ENCODE results near the gene FGF18. TPM values are rescaled to one million over a fixed set of nuclear protein-coding genes. Genes with fewer than 3 reads are reported as not detected.

FGF18 gene
- total and polyA plus RNA-seq, 4 donors = 0.08 TPM; not detected in 3

- TF ChIP-seq HNF4A (conservative IDR thresholded peaks at IDR 0.05) = no peak
- no peak for TF ChIP-seq TAF1 (conservative IDR thresholded peaks at IDR 0.05)
- TF ChIP-seq REST (IDR thresholded peaks at IDR 0.05) = no peak
These were observed 62.9 kb downstream of the FGF18 start (continued) for GRCh38 chr5:171482434-171482730.

- WGBS = 80% methylated on average over 21 of the region's 21 CpGs
- Histone ChIP-seq H3K27ac (ENCODE audit: low read depth in 1 of 2, low read length in 2 of 2) (no peak overlapping the region), H3K9me3 (ENCODE audit: control insufficient read depth in 4 of 4, low read length in 3 of 4) (peaks cover 0 to 3% (median 0%) of the 10 kb centered on the region in 4 donors), H3K36me3 (ENCODE audit: control insufficient read depth in 4 of 4, insufficient read depth in 3 of 4, low read depth in 1 of 4, low read length in 3 of 4) (no peaks in the 10 kb centered on the region), H3K27me3 (ENCODE audit: control insufficient read depth in 4 of 4, insufficient read depth in 4 of 4, low read length in 3 of 4) (peaks cover 0 to 2% (median under 1%) of the 10 kb centered on the region in 4 donors), H3K9ac (ENCODE audit: low read depth in 1 of 2, low read length in 2 of 2) (no peak overlapping the region), H3K4me3 (ENCODE audit: low read depth in 1 of 3, low read length in 3 of 3) (no peak overlapping the region), H3K4me1 (ENCODE audit: control insufficient read depth in 4 of 4, insufficient read depth in 4 of 4, low read length in 3 of 4) (no peaks in the 10 kb centered on the region)
- no peak for DNase-seq (ENCODE audit: low spot score)
- TF ChIP-seq HNF4A (conservative IDR thresholded peaks at IDR 0.05) = no peak
- TF ChIP-seq FOXA2 (IDR thresholded peaks at IDR 0.05) = no peak
- TF ChIP-seq TAF1 (conservative IDR thresholded peaks at IDR 0.05) = no peak
- no peak for TF ChIP-seq CTCF (IDR thresholded peaks at IDR 0.05; ENCODE audit: low read depth, low read length, missing input control)
- TF ChIP-seq NR2F2 (IDR thresholded peaks at IDR 0.05) = no peak
- TF ChIP-seq MAX (IDR thresholded peaks at IDR 0.05) = no peak
- no peak for TF ChIP-seq ATF3 (IDR thresholded peaks at IDR 0.05)
- TF ChIP-seq YY1 (IDR thresholded peaks at IDR 0.05) = no peak
- no peak for TF ChIP-seq FOXA1 (IDR thresholded peaks at IDR 0.05)
- TF ChIP-seq GABPA (IDR thresholded peaks at IDR 0.05 in 1 of 2, conservative IDR thresholded peaks at IDR 0.05 in 1 of 2) = no peak
These were observed 64.2 kb downstream of the FGF18 start for GRCh38 chr5:171483551-171484135.

- peak; percentile 65 for DNase-seq (ENCODE audit: low spot score)
- TF ChIP-seq RAD21 (IDR thresholded peaks at IDR 0.05) (peak; percentile 63 to 69), FOXA1 (IDR thresholded peaks at IDR 0.05) (no peak), CTCF (IDR thresholded peaks at IDR 0.05; ENCODE audit: low read depth, low read length, missing input control) (peak; percentile 52)
- Histone ChIP-seq H3K36me3 (ENCODE audit: control insufficient read depth in 4 of 4, insufficient read depth in 3 of 4, low read depth in 1 of 4, low read length in 3 of 4) (no peaks in the 10 kb centered on the region), H3K9me3 (ENCODE audit: control insufficient read depth in 4 of 4, low read length in 3 of 4) (peaks cover 0 to 3% (median 0%) of the 10 kb centered on the region in 4 donors), H3K4me3 (ENCODE audit: low read depth in 1 of 3, low read length in 3 of 3) (no peak overlapping the region), H3K4me1 (ENCODE audit: control insufficient read depth in 4 of 4, insufficient read depth in 4 of 4, low read length in 3 of 4) (no peaks in the 10 kb centered on the region), H3K9ac (ENCODE audit: low read depth in 1 of 2, low read length in 2 of 2) (no peak overlapping the region), H3K27me3 (ENCODE audit: control insufficient read depth in 4 of 4, insufficient read depth in 4 of 4, low read length in 3 of 4) (peaks cover 0 to 2% (median under 1%) of the 10 kb centered on the region in 4 donors), H3K27ac (ENCODE audit: low read depth in 1 of 2, low read length in 2 of 2) (no peak overlapping the region)
- WGBS = 34% methylated on average over 7 of the region's 7 CpGs
These were observed 65.0 kb downstream of the FGF18 start for GRCh38 chr5:171484460-171484899.
